ENCODE measurements around the gene FOCAD. TPM values are rescaled to one million over a fixed set of nuclear protein-coding genes. Genes with fewer than 3 reads are reported as not detected.

The FOCAD gene
- total and polyA plus RNA-seq, 2 of the 8 experiments (the other 6 are each of a cell fraction or from before 2014, with no cell fraction given), result 22.0 to 38.4 TPM

GRCh38 chr9:20642045-20642444 lies 42.0 kb upstream of the FOCAD start:
- Histone ChIP-seq H3K23me2 (ENCODE audit: low read depth, low read length) (peaks cover 2% of the 10 kb centered on the region; the same call in 1 of the 2 replicates), H2BK20ac (ENCODE audit: low read length) (no peak overlapping the region), H3K4me3 (ENCODE audit: extremely low read depth in 1 of 4, insufficient read depth in 2 of 4, low read depth in 3 of 4, low read length in 4 of 4) (no peak overlapping the region), H3K56ac (replicated peaks; ENCODE audit: insufficient read length, low read depth, low read length) (no peak overlapping the region), H3K23ac (ENCODE audit: insufficient read length) (no peak overlapping the region), H3K4ac (replicated peaks; ENCODE audit: insufficient read length, low read depth, low read length) (no peak overlapping the region), H3K9me3 (ENCODE audit: insufficient read depth in 2 of 2, low read depth in 1 of 2, low read length in 1 of 2) (no peaks in the 10 kb centered on the region), H2BK15ac (ENCODE audit: low read length) (no peak overlapping the region), H3K14ac (ENCODE audit: insufficient read length) (no peak overlapping the region), H3K27me3 (replicated peaks in 1 of 4; ENCODE audit: control insufficient read depth in 3 of 4, extremely low read depth in 1 of 4, insufficient read depth in 3 of 4, low read length in 3 of 4) (no peaks in the 10 kb centered on the region), H2BK120ac (replicated peaks; ENCODE audit: low read depth, low read length) (no peak overlapping the region), H3K79me2 (ENCODE audit: control insufficient read depth in 1 of 2, insufficient read depth in 2 of 2, low read length in 2 of 2) (no peaks in the 10 kb centered on the region), H3K18ac (ENCODE audit: extremely low read depth, low read length) (no peak overlapping the region), H3K4me2 (ENCODE audit: insufficient read depth in 1 of 2, low read depth in 2 of 2, low read length in 2 of 2) (no peak overlapping the region), H3K9ac (replicated peaks in 1 of 4; ENCODE audit: extremely low read depth in 1 of 4, low read depth in 3 of 4, low read length in 3 of 4) (no peak overlapping the region), H2AFZ (ENCODE audit: low read length) (no peak overlapping the region), H4K8ac (ENCODE audit: extremely low read depth, insufficient read depth, low read length) (no peak overlapping the region), H4K5ac (ENCODE audit: insufficient read length, low read depth, low read length) (no peak overlapping the region), H3K36me3 (ENCODE audit: control insufficient read depth in 2 of 4, insufficient read depth in 4 of 4, low read length in 3 of 4) (no peaks in the 10 kb centered on the region), H4K91ac (replicated peaks; ENCODE audit: insufficient read length, low read length) (no peak overlapping the region), H4K20me1 (replicated peaks in 1 of 2; ENCODE audit: control insufficient read depth in 1 of 2, insufficient read depth in 2 of 2, low read length in 2 of 2) (no peaks in the 10 kb centered on the region), H2AK5ac (ENCODE audit: low read depth, low read length) (no peak overlapping the region), H3K4me1 (replicated peaks in 1 of 4; ENCODE audit: control insufficient read depth in 3 of 4, insufficient read depth in 4 of 4, low read length in 3 of 4) (peaks cover 0 to 4% (median 0%) of the 10 kb centered on the region in 4 experiments; a peak in 1 of 7 replicates), H3K27ac (ENCODE audit: low read depth, low read length) (no peak overlapping the region), H2BK12ac (ENCODE audit: low read depth, low read length) (no peak overlapping the region), H2BK5ac (ENCODE audit: low read depth, low read length) (no peak overlapping the region), H3K79me1 (ENCODE audit: low read depth, low read length) (no peaks in the 10 kb centered on the region)
- POLR2A ChIA-PET (ENCODE audit: partially characterized antibody), result no interaction called here
- CTCF ChIA-PET (ENCODE audit: partially characterized antibody), result interaction anchor here (0.6 to 0.9 kb wide), 3 partner anchors 509 to 1484 kb away, joined by 3 read pairs; no protein-coding TSS in a partner anchor
- FAIRE-seq (no peak), DNase-seq (ENCODE audit: low read depth in 1 of 2, low spot score in 2 of 2) (no peak)
- WGBS, 2 experiments (ENCODE audit: extremely low coverage in 1 of 2, insufficient coverage in 1 of 2, insufficient read length in 1 of 2, insufficient replicate concordance in 2 of 2, low coverage in 1 of 2, low lambda C conversion rate in 2 of 2, missing lambda C conversion rate in 1 of 2), result 79% methylated on average over 1 of the region's 1 CpG; no CpG with 5 or more reads in 1 of the 2 experiments
- TF ChIP-seq RFX5 (IDR thresholded peaks at IDR 0.05; ENCODE audit: borderline replicate concordance, low read depth, low read length) (no peak), MAX (IDR thresholded peaks at IDR 0.05) (no peak), PHF8 (conservative IDR thresholded peaks at IDR 0.05; ENCODE audit: low read depth, low read length) (no peak), USF2 (IDR thresholded peaks at IDR 0.05; ENCODE audit: low read length) (no peak), SUZ12 (IDR thresholded peaks at IDR 0.05; ENCODE audit: low read length) (no peak), CTBP2 (IDR thresholded peaks at IDR 0.05; ENCODE audit: borderline replicate concordance, insufficient read depth, insufficient read length, low read length) (no peak), NRF1 (IDR thresholded peaks at IDR 0.05; ENCODE audit: low read depth, low read length) (no peak), SIX5 (IDR thresholded peaks at IDR 0.05; ENCODE audit: low read depth, low read length) (no peak)

All from H1 (cell line).